K562 (cell line): Measurements from ENCODE around the gene MRPL38. TPM values are rescaled to one million over a fixed set of nuclear protein-coding genes. Genes with fewer than 3 reads are reported as not detected.

Source experiments
- ARID3A ChIP-seq: IDR thresholded peaks from 2 replicates; pipeline ENCODE4 v1.6.1; 2012; ENCODE audit warnings: low read depth, low read length, improper control_type of control experiment, borderline replicate concordance
- NFIX ChIP-seq: fragments of 250-450 bp; sonication (Bioruptor Pico); IDR thresholded peaks from 2 replicates; pipeline ENCODE4 v1.4.0; 2020; ENCODE audit warnings: low read depth, mild to moderate bottlenecking, moderate library complexity
- NR3C1 ChIP-seq: sonication (generic); formaldehyde crosslinking; IDR thresholded peaks from 2 replicates; pipeline ENCODE4 v1.8.1; 2022; ENCODE audit warnings: missing genetic modification reagents
- RBM25 ChIP-seq: fragments of 200-400 bp; formaldehyde crosslinking; IDR thresholded peaks from 2 replicates; pipeline ENCODE4 v1.6.1; 2018; ENCODE audit warnings: low read length, low read depth, moderate library complexity; ENCODE audit not compliant: severe bottlenecking
- SMAD2 ChIP-seq: fragments of 150-350 bp; IDR thresholded peaks from 2 replicates; pipeline ENCODE4 v1.6.1; 2014; ENCODE audit warnings: low read depth, mild to moderate bottlenecking, low read length
- SREBF1 ChIP-seq: fragments of 150-350 bp; IDR thresholded peaks from 2 replicates; pipeline ENCODE4 v1.6.1; 2014; ENCODE audit warnings: antibody characterized with exemption, low read depth, low read length, borderline replicate concordance
- SRF ChIP-seq, 2 experiments: fragments of 250-450, 450-650 bp in 1 of 2; sonication (Bioruptor Pico) in 1 of 2; sonication (generic) in 1 of 2; formaldehyde crosslinking; IDR thresholded peaks; 2 replicates each; pipeline versions ENCODE4 v1.5.0 to v1.5.1; 2020 to 2022; ENCODE audit warnings: mild to moderate bottlenecking in 1 of 2, missing genetic modification reagents in 1 of 2
- TRIM24 ChIP-seq, 2 experiments: fragments of 450-650 bp; IDR thresholded peaks; 2 replicates each; pipeline ENCODE4 v1.6.1; 2016
- ZBTB1 ChIP-seq: sonication (generic); formaldehyde crosslinking; IDR thresholded peaks from 2 replicates; pipeline ENCODE4 v1.8.1; 2023; ENCODE audit warnings: missing genetic modification reagents, low read depth, mild to moderate bottlenecking, borderline replicate concordance
- polyA plus RNA-seq, 8 experiments: library from polyadenylated mRNA; depleted of rRNA in 4 of 8; stranded (reverse) in 5 of 8; unstranded in 3 of 8; fragments of >200 nt; fragmentation: Nextera tagmentation in 2 of 8; fragmentation: Illumina TruSeq in 1 of 8; extraction: Ambion mirVana in 2 of 8; extraction: Trizol in 1 of 8; gene quantifications; 2 replicates each; pipeline versions ENCODE4 v1.2.1 to v1.2.3, GENCODE V29; 2011 to 2014; ENCODE audit warnings: inconsistent platforms in 1 of 8, missing spikeins in 1 of 8
- total RNA-seq, 7 experiments: library from RNA; depleted of rRNA in 6 of 7; stranded (reverse); fragments of >200 nt in 6 of 7; fragmentation: Illumina TruSeq in 2 of 7; extraction: Trizol in 2 of 7; gene quantifications; 2 replicates each; pipeline versions ENCODE4 v1.2.1 to v1.2.3, GENCODE V29; 2011 to 2021; ENCODE audit warnings: low replicate concordance in 1 of 7
- TF ChIP-seq, protein P1 (sequence below), 2 experiments: fragments of 450-650 bp; IDR thresholded peaks; 2 replicates each; pipeline ENCODE4 v1.6.1; 2018; ENCODE audit warnings: mild to moderate bottlenecking in 2 of 2, low read depth in 1 of 2; ENCODE audit not compliant: partially characterized antibody in 2 of 2
- TF ChIP-seq, protein P2 (sequence below): sonication (generic); formaldehyde crosslinking; IDR thresholded peaks from 2 replicates; pipeline ENCODE4 v1.5.0; 2020; ENCODE audit warnings: missing genetic modification reagents
- TF ChIP-seq, protein P3 (sequence below): fragments of 450-650 bp; IDR thresholded peaks from 2 replicates; pipeline ENCODE4 v1.6.1; 2016; ENCODE audit warnings: borderline replicate concordance
- TF ChIP-seq, protein P4 (sequence below): fragments of 450-650 bp; IDR thresholded peaks from 2 replicates; pipeline ENCODE4 v1.6.1; 2016
- TF ChIP-seq, protein P5 (sequence below): fragments of 250-450 bp; sonication (Bioruptor Pico); IDR thresholded peaks from 2 replicates; pipeline ENCODE4 v1.4.0; 2020; ENCODE audit warnings: mild to moderate bottlenecking

Gene MRPL38
- total and polyA plus RNA-seq, 9 of the 15 experiments (the other 6 are each of a cell fraction or from before 2014, with no cell fraction given) = 4.5 to 154 (median 48.5) TPM

DNA sequence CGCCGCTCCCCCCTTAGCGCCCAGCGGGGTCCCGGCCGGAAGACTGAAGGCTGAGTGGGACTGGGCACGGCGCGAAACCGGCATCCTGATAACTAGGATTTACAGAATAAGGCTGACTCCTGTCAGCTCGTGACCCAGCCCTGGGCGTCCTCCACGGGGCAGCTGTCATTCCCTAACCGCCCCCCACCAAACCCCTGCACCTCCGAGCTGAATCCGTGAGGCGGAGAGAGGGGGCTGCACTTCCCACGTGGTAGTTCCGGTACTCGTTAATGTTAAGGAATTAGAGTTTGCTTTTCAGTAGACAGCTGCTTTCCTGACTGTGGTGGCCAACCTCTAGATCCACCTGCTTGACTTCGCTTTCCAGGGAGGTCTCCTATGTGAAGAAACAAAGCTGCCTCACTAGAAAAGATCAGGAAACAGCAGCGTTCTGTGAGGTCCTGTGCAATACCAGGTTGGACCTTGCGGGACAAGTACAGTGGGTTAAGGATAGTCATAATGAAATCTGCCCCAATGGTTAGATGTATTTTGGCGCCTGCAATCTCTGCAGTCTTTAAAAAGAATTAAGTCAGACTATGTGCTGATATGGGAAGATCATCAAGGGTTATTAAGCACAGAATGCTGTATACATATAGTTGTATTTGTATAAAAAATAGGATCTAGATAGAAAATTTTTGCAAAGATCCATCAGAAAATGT is 48.5 kb downstream of the MRPL38 start (continued):
- TF ChIP-seq, protein P1, sequence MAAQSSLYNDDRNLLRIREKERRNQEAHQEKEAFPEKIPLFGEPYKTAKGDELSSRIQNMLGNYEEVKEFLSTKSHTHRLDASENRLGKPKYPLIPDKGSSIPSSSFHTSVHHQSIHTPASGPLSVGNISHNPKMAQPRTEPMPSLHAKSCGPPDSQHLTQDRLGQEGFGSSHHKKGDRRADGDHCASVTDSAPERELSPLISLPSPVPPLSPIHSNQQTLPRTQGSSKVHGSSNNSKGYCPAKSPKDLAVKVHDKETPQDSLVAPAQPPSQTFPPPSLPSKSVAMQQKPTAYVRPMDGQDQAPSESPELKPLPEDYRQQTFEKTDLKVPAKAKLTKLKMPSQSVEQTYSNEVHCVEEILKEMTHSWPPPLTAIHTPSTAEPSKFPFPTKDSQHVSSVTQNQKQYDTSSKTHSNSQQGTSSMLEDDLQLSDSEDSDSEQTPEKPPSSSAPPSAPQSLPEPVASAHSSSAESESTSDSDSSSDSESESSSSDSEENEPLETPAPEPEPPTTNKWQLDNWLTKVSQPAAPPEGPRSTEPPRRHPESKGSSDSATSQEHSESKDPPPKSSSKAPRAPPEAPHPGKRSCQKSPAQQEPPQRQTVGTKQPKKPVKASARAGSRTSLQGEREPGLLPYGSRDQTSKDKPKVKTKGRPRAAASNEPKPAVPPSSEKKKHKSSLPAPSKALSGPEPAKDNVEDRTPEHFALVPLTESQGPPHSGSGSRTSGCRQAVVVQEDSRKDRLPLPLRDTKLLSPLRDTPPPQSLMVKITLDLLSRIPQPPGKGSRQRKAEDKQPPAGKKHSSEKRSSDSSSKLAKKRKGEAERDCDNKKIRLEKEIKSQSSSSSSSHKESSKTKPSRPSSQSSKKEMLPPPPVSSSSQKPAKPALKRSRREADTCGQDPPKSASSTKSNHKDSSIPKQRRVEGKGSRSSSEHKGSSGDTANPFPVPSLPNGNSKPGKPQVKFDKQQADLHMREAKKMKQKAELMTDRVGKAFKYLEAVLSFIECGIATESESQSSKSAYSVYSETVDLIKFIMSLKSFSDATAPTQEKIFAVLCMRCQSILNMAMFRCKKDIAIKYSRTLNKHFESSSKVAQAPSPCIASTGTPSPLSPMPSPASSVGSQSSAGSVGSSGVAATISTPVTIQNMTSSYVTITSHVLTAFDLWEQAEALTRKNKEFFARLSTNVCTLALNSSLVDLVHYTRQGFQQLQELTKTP (IDR thresholded peaks at IDR 0.05; ENCODE audit: low read depth in 1 of 2, partially characterized antibody in 2 of 2) = no peak
- TF ChIP-seq, protein P2, sequence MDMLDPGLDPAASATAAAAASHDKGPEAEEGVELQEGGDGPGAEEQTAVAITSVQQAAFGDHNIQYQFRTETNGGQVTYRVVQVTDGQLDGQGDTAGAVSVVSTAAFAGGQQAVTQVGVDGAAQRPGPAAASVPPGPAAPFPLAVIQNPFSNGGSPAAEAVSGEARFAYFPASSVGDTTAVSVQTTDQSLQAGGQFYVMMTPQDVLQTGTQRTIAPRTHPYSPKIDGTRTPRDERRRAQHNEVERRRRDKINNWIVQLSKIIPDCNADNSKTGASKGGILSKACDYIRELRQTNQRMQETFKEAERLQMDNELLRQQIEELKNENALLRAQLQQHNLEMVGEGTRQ (CRISPR knock-in tag) = no peak
- TF ChIP-seq SRF (CRISPR knock-in tag; IDR thresholded peaks at IDR 0.05) (no peak), RBM25 (no peak), TRIM24 (IDR thresholded peaks at IDR 0.05) (no peak), SREBF1 (no peak), ARID3A (0 out of 2 replicates have a peak, but pooled peaks have one; percentile 15), ZBTB1 (peak; percentile 59; the same call in 1 of the 2 replicates), SMAD2 (no peak), NR3C1 (CRISPR knock-in tag) (no peak), NFIX (CRISPR knock-in tag) (no peak)
- TF ChIP-seq, protein P3, sequence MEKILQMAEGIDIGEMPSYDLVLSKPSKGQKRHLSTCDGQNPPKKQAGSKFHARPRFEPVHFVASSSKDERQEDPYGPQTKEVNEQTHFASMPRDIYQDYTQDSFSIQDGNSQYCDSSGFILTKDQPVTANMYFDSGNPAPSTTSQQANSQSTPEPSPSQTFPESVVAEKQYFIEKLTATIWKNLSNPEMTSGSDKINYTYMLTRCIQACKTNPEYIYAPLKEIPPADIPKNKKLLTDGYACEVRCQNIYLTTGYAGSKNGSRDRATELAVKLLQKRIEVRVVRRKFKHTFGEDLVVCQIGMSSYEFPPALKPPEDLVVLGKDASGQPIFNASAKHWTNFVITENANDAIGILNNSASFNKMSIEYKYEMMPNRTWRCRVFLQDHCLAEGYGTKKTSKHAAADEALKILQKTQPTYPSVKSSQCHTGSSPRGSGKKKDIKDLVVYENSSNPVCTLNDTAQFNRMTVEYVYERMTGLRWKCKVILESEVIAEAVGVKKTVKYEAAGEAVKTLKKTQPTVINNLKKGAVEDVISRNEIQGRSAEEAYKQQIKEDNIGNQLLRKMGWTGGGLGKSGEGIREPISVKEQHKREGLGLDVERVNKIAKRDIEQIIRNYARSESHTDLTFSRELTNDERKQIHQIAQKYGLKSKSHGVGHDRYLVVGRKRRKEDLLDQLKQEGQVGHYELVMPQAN = peak; percentile 59; the same call in 1 of the 2 replicates
- TF ChIP-seq, protein P4, sequence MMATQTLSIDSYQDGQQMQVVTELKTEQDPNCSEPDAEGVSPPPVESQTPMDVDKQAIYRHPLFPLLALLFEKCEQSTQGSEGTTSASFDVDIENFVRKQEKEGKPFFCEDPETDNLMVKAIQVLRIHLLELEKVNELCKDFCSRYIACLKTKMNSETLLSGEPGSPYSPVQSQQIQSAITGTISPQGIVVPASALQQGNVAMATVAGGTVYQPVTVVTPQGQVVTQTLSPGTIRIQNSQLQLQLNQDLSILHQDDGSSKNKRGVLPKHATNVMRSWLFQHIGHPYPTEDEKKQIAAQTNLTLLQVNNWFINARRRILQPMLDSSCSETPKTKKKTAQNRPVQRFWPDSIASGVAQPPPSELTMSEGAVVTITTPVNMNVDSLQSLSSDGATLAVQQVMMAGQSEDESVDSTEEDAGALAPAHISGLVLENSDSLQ = no peak
- TF ChIP-seq, protein P5, sequence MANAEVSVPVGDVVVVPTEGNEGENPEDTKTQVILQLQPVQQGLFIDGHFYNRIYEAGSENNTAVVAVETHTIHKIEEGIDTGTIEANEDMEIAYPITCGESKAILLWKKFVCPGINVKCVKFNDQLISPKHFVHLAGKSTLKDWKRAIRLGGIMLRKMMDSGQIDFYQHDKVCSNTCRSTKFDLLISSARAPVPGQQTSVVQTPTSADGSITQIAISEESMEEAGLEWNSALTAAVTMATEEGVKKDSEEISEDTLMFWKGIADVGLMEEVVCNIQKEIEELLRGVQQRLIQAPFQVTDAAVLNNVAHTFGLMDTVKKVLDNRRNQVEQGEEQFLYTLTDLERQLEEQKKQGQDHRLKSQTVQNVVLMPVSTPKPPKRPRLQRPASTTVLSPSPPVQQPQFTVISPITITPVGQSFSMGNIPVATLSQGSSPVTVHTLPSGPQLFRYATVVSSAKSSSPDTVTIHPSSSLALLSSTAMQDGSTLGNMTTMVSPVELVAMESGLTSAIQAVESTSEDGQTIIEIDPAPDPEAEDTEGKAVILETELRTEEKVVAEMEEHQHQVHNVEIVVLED (CRISPR knock-in tag) = no peak
